HepG2 (cell line): ENCODE measurements around the gene CXCL17. TPM values are rescaled to one million over a fixed set of nuclear protein-coding genes. Genes with fewer than 3 reads are reported as not detected.

Experiments used
- CC2D1A ChIP-seq: sonication (generic); formaldehyde crosslinking; IDR thresholded peaks from 2 replicates; pipeline ENCODE4 v1.8.1; 2023; ENCODE audit warnings: mild to moderate bottlenecking, missing genetic modification reagents
- CCDC6 ChIP-seq: sonication (generic); formaldehyde crosslinking; IDR thresholded peaks from 2 replicates; pipeline ENCODE4 v1.8.1; 2022; ENCODE audit warnings: mild to moderate bottlenecking, missing genetic modification reagents, moderate library complexity
- HOXA3 ChIP-seq: sonication (generic); formaldehyde crosslinking; IDR thresholded peaks from 2 replicates; pipeline ENCODE4 v1.5.0; 2020; ENCODE audit warnings: missing genetic modification reagents
- LBX2 ChIP-seq: sonication (generic); formaldehyde crosslinking; IDR thresholded peaks from 2 replicates; pipeline ENCODE4 v1.5.0; 2020; ENCODE audit warnings: missing genetic modification reagents, mild to moderate bottlenecking, borderline replicate concordance
- NFE2L2 ChIP-seq: fragments of 150-350 bp; IDR thresholded peaks from 2 replicates; pipeline ENCODE4 v1.6.1; 2014; ENCODE audit warnings: low read length
- PATZ1 ChIP-seq: sonication (generic); formaldehyde crosslinking; IDR thresholded peaks from 2 replicates; pipeline ENCODE4 v1.4.0; 2020; ENCODE audit warnings: missing genetic modification reagents
- PHF20 ChIP-seq: sonication (generic); formaldehyde crosslinking; IDR thresholded peaks from 2 replicates; pipeline ENCODE4 v1.5.0; 2020; ENCODE audit warnings: mild to moderate bottlenecking, missing genetic modification reagents
- RFXANK ChIP-seq: IDR thresholded peaks from 2 replicates; pipeline ENCODE4 v1.6.1; 2016
- TOPORS ChIP-seq: sonication (generic); formaldehyde crosslinking; IDR thresholded peaks from 2 replicates; pipeline ENCODE4 v1.8.0; 2023; ENCODE audit warnings: mild to moderate bottlenecking, missing genetic modification reagents
- YEATS4 ChIP-seq: sonication (generic); formaldehyde crosslinking; IDR thresholded peaks from 2 replicates; pipeline ENCODE4 v1.4.0; 2020; ENCODE audit warnings: missing genetic modification reagents, borderline replicate concordance
- ZFP36L2 ChIP-seq: sonication (generic); formaldehyde crosslinking; IDR thresholded peaks from 2 replicates; pipeline ENCODE4 v1.4.0; 2020; ENCODE audit warnings: missing genetic modification reagents
- ZGPAT ChIP-seq: IDR thresholded peaks from 2 replicates; pipeline ENCODE4 v1.6.1; 2016; ENCODE audit warnings: mild to moderate bottlenecking
- ZNF205 ChIP-seq: IDR thresholded peaks from 2 replicates; pipeline ENCODE4 v1.6.1; 2018; ENCODE audit warnings: missing biosample characterization, missing genetic modification reagents
- ZNF44 ChIP-seq: sonication (generic); formaldehyde crosslinking; IDR thresholded peaks from 2 replicates; pipeline ENCODE4 v1.5.1; 2020; ENCODE audit warnings: mild to moderate bottlenecking, missing genetic modification reagents
- ZNF564 ChIP-seq: sonication (generic); formaldehyde crosslinking; IDR thresholded peaks from 2 replicates; pipeline ENCODE4 v1.8.1; 2023; ENCODE audit warnings: mild to moderate bottlenecking, missing genetic modification reagents
- ZNF781 ChIP-seq: sonication (generic); formaldehyde crosslinking; IDR thresholded peaks from 2 replicates; pipeline ENCODE4 v1.5.1; 2020; ENCODE audit warnings: borderline replicate concordance, mild to moderate bottlenecking, missing genetic modification reagents; ENCODE audit errors: not compliant biosample characterization
- polyA plus RNA-seq, 8 experiments: library from polyadenylated mRNA; depleted of rRNA in 3 of 8; stranded (reverse) in 7 of 8; unstranded in 1 of 8; fragments of >200 nt; fragmentation: Illumina TruSeq in 4 of 8; extraction: Trizol in 4 of 8; gene quantifications; 2 replicates each; pipeline versions ENCODE4 v1.2.1 to v1.2.3, GENCODE V29; 2011 to 2016; ENCODE audit warnings: low read depth in 4 of 8, missing spikeins in 1 of 8, mixed read lengths in 1 of 8; ENCODE audit not compliant: insufficient read depth in 1 of 8
- total RNA-seq, 5 experiments: library from RNA; depleted of rRNA; stranded (reverse); fragments of >200 nt; fragmentation: Illumina TruSeq; extraction: Trizol; gene quantifications; 2 replicates each; pipeline ENCODE4 v1.2.3, GENCODE V29; 2016; ENCODE audit warnings: low read depth in 1 of 5
- TF ChIP-seq, protein P1 (sequence below): sonication (generic); formaldehyde crosslinking; IDR thresholded peaks from 2 replicates; pipeline ENCODE4 v1.4.0; 2020; ENCODE audit warnings: missing genetic modification reagents, borderline replicate concordance
- TF ChIP-seq, protein P2 (sequence below): sonication (generic); formaldehyde crosslinking; IDR thresholded peaks from 2 replicates; pipeline ENCODE4 v1.4.0; 2020; ENCODE audit warnings: missing genetic modification reagents
- TF ChIP-seq, protein P3 (sequence below): sonication (generic); formaldehyde crosslinking; IDR thresholded peaks from 2 replicates; pipeline ENCODE4 v1.5.1; 2020; ENCODE audit warnings: mild to moderate bottlenecking, missing genetic modification reagents, moderate library complexity

The CXCL17 gene
- total and polyA plus RNA-seq, 2 of the 13 experiments (the other 11 are each of a cell fraction or from before 2014, with no cell fraction given) = 0.12 TPM; not detected in 1

DNA sequence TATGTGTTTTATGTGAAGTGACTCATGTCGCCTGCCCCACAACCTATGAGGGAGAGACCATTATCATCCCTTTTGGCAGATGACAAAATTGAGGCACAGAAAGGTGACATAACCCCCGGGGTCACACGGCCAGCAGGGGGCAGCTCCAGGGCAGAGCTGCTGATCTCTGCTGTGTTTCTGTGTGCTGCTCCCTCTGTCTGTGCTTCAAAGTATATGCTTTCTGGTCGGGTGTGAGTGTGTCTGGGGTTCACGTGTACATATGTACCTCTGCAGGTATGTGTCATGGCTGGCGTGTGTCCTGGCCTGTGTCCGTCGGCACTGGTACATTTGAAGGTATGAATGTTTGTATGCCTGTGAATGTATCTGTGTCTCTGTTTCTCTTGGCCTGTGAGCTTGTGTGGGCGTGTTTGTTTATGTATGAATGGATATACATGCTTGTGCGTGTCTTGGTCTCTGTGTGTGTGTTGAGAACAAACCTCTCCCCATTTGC lies 22.6 kb downstream of the CXCL17 start (continued):
- TF ChIP-seq TOPORS (CRISPR knock-in tag) (no peak), CC2D1A (CRISPR knock-in tag) (no peak), ZGPAT (no peak), ZFP36L2 (CRISPR knock-in tag) (no peak), PHF20 (CRISPR knock-in tag) (no peak), CCDC6 (no peak), ZNF781 (CRISPR knock-in tag) (no peak), NFE2L2 (no peak), HOXA3 (CRISPR knock-in tag) (peak; percentile 66), ZNF44 (CRISPR knock-in tag) (no peak), LBX2 (CRISPR knock-in tag) (no peak), ZNF205 (no peak), PATZ1 (CRISPR knock-in tag) (peak; percentile 43; the same call in 1 of the 2 replicates), RFXANK (CRISPR knock-in tag) (no peak), ZNF564 (CRISPR knock-in tag) (no peak), YEATS4 (CRISPR knock-in tag) (peak; percentile 26; the same call in 1 of the 2 replicates)
- TF ChIP-seq, protein P1, sequence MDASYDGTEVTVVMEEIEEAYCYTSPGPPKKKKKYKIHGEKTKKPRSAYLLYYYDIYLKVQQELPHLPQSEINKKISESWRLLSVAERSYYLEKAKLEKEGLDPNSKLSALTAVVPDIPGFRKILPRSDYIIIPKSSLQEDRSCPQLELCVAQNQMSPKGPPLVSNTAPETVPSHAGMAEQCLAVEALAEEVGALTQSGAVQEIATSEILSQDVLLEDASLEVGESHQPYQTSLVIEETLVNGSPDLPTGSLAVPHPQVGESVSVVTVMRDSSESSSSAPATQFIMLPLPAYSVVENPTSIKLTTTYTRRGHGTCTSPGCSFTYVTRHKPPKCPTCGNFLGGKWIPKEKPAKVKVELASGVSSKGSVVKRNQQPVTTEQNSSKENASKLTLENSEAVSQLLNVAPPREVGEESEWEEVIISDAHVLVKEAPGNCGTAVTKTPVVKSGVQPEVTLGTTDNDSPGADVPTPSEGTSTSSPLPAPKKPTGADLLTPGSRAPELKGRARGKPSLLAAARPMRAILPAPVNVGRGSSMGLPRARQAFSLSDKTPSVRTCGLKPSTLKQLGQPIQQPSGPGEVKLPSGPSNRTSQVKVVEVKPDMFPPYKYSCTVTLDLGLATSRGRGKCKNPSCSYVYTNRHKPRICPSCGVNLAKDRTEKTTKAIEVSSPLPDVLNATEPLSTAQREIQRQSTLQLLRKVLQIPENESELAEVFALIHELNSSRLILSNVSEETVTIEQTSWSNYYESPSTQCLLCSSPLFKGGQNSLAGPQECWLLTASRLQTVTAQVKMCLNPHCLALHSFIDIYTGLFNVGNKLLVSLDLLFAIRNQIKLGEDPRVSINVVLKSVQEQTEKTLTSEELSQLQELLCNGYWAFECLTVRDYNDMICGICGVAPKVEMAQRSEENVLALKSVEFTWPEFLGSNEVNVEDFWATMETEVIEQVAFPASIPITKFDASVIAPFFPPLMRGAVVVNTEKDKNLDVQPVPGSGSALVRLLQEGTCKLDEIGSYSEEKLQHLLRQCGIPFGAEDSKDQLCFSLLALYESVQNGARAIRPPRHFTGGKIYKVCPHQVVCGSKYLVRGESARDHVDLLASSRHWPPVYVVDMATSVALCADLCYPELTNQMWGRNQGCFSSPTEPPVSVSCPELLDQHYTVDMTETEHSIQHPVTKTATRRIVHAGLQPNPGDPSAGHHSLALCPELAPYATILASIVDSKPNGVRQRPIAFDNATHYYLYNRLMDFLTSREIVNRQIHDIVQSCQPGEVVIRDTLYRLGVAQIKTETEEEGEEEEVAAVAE (CRISPR knock-in tag) = no peak
- TF ChIP-seq, protein P2, sequence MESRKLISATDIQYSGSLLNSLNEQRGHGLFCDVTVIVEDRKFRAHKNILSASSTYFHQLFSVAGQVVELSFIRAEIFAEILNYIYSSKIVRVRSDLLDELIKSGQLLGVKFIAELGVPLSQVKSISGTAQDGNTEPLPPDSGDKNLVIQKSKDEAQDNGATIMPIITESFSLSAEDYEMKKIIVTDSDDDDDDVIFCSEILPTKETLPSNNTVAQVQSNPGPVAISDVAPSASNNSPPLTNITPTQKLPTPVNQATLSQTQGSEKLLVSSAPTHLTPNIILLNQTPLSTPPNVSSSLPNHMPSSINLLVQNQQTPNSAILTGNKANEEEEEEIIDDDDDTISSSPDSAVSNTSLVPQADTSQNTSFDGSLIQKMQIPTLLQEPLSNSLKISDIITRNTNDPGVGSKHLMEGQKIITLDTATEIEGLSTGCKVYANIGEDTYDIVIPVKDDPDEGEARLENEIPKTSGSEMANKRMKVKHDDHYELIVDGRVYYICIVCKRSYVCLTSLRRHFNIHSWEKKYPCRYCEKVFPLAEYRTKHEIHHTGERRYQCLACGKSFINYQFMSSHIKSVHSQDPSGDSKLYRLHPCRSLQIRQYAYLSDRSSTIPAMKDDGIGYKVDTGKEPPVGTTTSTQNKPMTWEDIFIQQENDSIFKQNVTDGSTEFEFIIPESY = peak; percentile 40; the same call in 1 of the 2 replicates
- TF ChIP-seq, protein P3, sequence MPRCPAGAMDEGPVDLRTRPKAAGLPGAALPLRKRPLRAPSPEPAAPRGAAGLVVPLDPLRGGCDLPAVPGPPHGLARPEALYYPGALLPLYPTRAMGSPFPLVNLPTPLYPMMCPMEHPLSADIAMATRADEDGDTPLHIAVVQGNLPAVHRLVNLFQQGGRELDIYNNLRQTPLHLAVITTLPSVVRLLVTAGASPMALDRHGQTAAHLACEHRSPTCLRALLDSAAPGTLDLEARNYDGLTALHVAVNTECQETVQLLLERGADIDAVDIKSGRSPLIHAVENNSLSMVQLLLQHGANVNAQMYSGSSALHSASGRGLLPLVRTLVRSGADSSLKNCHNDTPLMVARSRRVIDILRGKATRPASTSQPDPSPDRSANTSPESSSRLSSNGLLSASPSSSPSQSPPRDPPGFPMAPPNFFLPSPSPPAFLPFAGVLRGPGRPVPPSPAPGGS (CRISPR knock-in tag) = no peak
